ENCODE measurements around the gene SPAG9. TPM values are rescaled to one million over a fixed set of nuclear protein-coding genes. Genes with fewer than 3 reads are reported as not detected.
A peak's percentile ranks its signal among the peaks of the same experiment; 100 is the strongest.

Gene SPAG9
- total RNA-seq, 1 experiment from 2014 or later, result 90.5 TPM

DNA sequence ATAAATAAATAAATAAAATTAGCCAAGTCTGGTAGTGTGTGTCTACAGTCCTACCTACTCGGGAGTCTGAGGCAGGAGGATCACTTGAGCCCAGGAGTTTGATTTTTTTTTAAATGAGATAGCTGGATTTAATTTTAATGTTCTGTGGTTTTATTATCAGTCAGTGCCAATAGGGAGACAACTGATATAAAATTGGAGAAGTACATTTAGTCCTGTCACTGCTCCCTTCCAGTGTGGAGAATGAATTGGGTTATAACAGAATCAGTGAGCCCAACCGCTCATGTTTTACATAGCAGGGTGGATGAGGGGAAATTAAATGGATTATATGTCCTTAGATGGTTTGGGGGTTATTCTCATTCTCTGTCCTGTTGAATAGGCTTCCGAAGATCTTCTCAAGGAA lies 38.9 kb upstream of the SPAG9 start:
- no peak overlapping the region for H3K27ac ChIP-seq (ENCODE audit: low read length)
- H3K27me3 ChIP-seq (ENCODE audit: low read length), result no peaks in the 10 kb centered on the region
- H3K4me1 ChIP-seq (ENCODE audit: insufficient read depth, low read length), result peaks cover 12% of the 10 kb centered on the region
- no peak overlapping the region for H3K4me3 ChIP-seq (ENCODE audit: low read length)
- H2AFZ ChIP-seq (ENCODE audit: low read length), result no peak overlapping the region
- ATAC-seq, result no peak
- TF ChIP-seq EZH2phosphoT487 (IDR thresholded peaks at IDR 0.05; ENCODE audit: borderline replicate concordance, low read length) (no peak), EZH2 (IDR thresholded peaks at IDR 0.05; ENCODE audit: low read length, unreplicated experiment) (no peak), CTCF (conservative IDR thresholded peaks at IDR 0.05; ENCODE audit: low read depth, low read length) (no peak)
- H3K9me3 ChIP-seq (ENCODE audit: low read length), result no peaks in the 10 kb centered on the region
- H3K79me2 ChIP-seq (ENCODE audit: low read length), result peaks cover 53% of the 10 kb centered on the region
- BruUV-seq (replicated peaks), result no TSS peak
- no peak overlapping the region for H3K9ac ChIP-seq (ENCODE audit: low read length)
- CTCF ChIA-PET, result no interaction called here
- H3K36me3 ChIP-seq (ENCODE audit: low read depth, low read length), result peaks cover 66% of the 10 kb centered on the region
- H3F3A ChIP-seq (ENCODE audit: low read length, unreplicated experiment), result peaks cover 4% of the 10 kb centered on the region
- H3K4me2 ChIP-seq (ENCODE audit: low read length), result no peak overlapping the region
- H3K9me2 ChIP-seq (replicated peaks; ENCODE audit: low read length), result no peaks in the 10 kb centered on the region
- peaks cover 16% of the 10 kb centered on the region for H4K20me1 ChIP-seq (ENCODE audit: low read length)
- DNase-seq, result no peak
- POLR2A ChIA-PET (ENCODE audit: unreplicated experiment), result no interaction called here
- intact Hi-C loops (cut with micrococcal nuclease), result no loop called here

DNA sequence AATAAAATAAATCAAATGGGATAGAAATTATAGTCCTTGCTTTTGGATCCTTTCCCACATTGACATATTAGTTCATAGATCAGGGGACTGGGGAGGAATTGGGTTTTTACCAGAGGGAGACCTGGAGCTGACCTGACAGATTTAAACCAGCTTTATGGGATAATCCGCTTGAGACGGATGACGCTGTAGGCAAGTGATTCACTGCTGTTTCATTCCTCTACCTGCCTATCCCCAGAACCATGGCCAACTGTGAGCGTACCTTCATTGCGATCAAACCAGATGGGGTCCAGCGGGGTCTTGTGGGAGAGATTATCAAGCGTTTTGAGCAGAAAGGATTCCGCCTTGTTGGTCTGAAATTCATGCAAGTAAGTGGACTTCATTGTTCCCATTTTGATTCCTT lies 34.7 kb upstream of the SPAG9 start:
- peak overlapping the region; percentile 95 for H3K4me2 ChIP-seq (ENCODE audit: low read length)
- no peak overlapping the region for H2AFZ ChIP-seq (ENCODE audit: low read length)
- peaks cover 21% of the 10 kb centered on the region for H3K4me1 ChIP-seq (ENCODE audit: insufficient read depth, low read length)
- CTCF ChIA-PET, result no interaction called here
- H3K27ac ChIP-seq (ENCODE audit: low read length), result no peak overlapping the region
- no peak for DNase-seq
- peaks cover 66% of the 10 kb centered on the region for H3K79me2 ChIP-seq (ENCODE audit: low read length)
- H3K36me3 ChIP-seq (ENCODE audit: low read depth, low read length), result peaks cover 40% of the 10 kb centered on the region
- H3K9me2 ChIP-seq (replicated peaks; ENCODE audit: low read length), result no peaks in the 10 kb centered on the region
- ATAC-seq, result no peak
- POLR2A ChIA-PET (ENCODE audit: unreplicated experiment), result no interaction called here
- TF ChIP-seq CTCF (conservative IDR thresholded peaks at IDR 0.05; ENCODE audit: low read depth, low read length) (no peak), EZH2phosphoT487 (IDR thresholded peaks at IDR 0.05; ENCODE audit: borderline replicate concordance, low read length) (no peak), EZH2 (IDR thresholded peaks at IDR 0.05; ENCODE audit: low read length, unreplicated experiment) (no peak)
- BruUV-seq (replicated peaks), result no TSS peak
- no peaks in the 10 kb centered on the region for H3K27me3 ChIP-seq (ENCODE audit: low read length)
- H3K9ac ChIP-seq (ENCODE audit: low read length), result no peak overlapping the region; the same call in 1 of the 2 replicates
- H3K4me3 ChIP-seq (ENCODE audit: low read length), result peak overlapping the region; percentile 87; the same call in 1 of the 2 replicates
- intact Hi-C loops (cut with micrococcal nuclease), result no loop called here
- no peaks in the 10 kb centered on the region for H3F3A ChIP-seq (ENCODE audit: low read length, unreplicated experiment)
- H4K20me1 ChIP-seq (ENCODE audit: low read length), result peaks cover 16% of the 10 kb centered on the region
- H3K9me3 ChIP-seq (ENCODE audit: low read length), result no peaks in the 10 kb centered on the region

- peak overlapping the region; percentile 74 for H3K27ac ChIP-seq (ENCODE audit: low read length)
- ATAC-seq (no peak), DNase-seq (no peak)
- H3K9ac ChIP-seq (ENCODE audit: low read length), result peak overlapping the region; percentile 91
- BruUV-seq (replicated peaks), result TSS peak; percentile 73
- H3K36me3 ChIP-seq (ENCODE audit: low read depth, low read length), result peaks cover 30% of the 10 kb centered on the region
- intact Hi-C loops (cut with micrococcal nuclease), result loop anchor here (5.0 kb wide), 1 partner anchor 287 kb away; the partner anchor contains the start of gene TOB1
- H4K20me1 ChIP-seq (ENCODE audit: low read length), result peaks cover 16% of the 10 kb centered on the region
- ChIA-PET POLR2A (ENCODE audit: unreplicated experiment) (no interaction called here), CTCF (interaction anchor here (0.6 to 1.8 kb wide), 2 partner anchors 98 to 153 kb away, joined by 5 to 13 read pairs; no protein-coding TSS in a partner anchor)
- no peaks in the 10 kb centered on the region for H3K9me2 ChIP-seq (replicated peaks; ENCODE audit: low read length)
- peaks cover 58% of the 10 kb centered on the region for H3K79me2 ChIP-seq (ENCODE audit: low read length)
- TF ChIP-seq EZH2phosphoT487 (IDR thresholded peaks at IDR 0.05; ENCODE audit: borderline replicate concordance, low read length) (no peak), EZH2 (IDR thresholded peaks at IDR 0.05; ENCODE audit: low read length, unreplicated experiment) (no peak), CTCF (conservative IDR thresholded peaks at IDR 0.05; ENCODE audit: low read depth, low read length) (no peak)
- H3K9me3 ChIP-seq (ENCODE audit: low read length), result no peaks in the 10 kb centered on the region
- no peaks in the 10 kb centered on the region for H3F3A ChIP-seq (ENCODE audit: low read length, unreplicated experiment)
- peak overlapping the region; percentile 95 for H3K4me2 ChIP-seq (ENCODE audit: low read length)
- peak overlapping the region; percentile 71 for H2AFZ ChIP-seq (ENCODE audit: low read length)
- peaks cover 21% of the 10 kb centered on the region for H3K4me1 ChIP-seq (ENCODE audit: insufficient read depth, low read length)
- no peaks in the 10 kb centered on the region for H3K27me3 ChIP-seq (ENCODE audit: low read length)
- peak overlapping the region; percentile 87 for H3K4me3 ChIP-seq (ENCODE audit: low read length)
These were observed 33.5 kb upstream of the SPAG9 start for GRCh38 chr17:51154176-51154575.
